Measurements from ENCODE around the gene MBNL2.

Gene MBNL2

GRCh38 chr13:97339019-97339987 is 117.2 kb downstream of the MBNL2 start:
- Histone ChIP-seq H3K27ac (no peak overlapping the region), H3K27me3 (ENCODE audit: insufficient read depth, low read depth, severe bottlenecking) (no peaks in the 10 kb centered on the region), H3K36me3 (peaks cover 9% of the 10 kb centered on the region; the same call in 1 of the 2 replicates), H3K9me3 (ENCODE audit: severe bottlenecking) (no peaks in the 10 kb centered on the region), H3K4me3 (ENCODE audit: low read depth, low read length) (no peak overlapping the region)
- no peak for TF ChIP-seq CTCF (IDR thresholded peaks at IDR 0.05; ENCODE audit: low read depth, low read length)
- DNase-seq, result no peak

- TF ChIP-seq CTCF (IDR thresholded peaks at IDR 0.05; ENCODE audit: low read depth, low read length), result no peak
- H3K27ac ChIP-seq, result no peak overlapping the region
- H3K36me3 ChIP-seq, result peaks cover 9% of the 10 kb centered on the region; the same call in 1 of the 2 replicates
- H3K9me3 ChIP-seq (ENCODE audit: severe bottlenecking), result no peaks in the 10 kb centered on the region
- no peak for DNase-seq
- no peak overlapping the region for H3K4me3 ChIP-seq (ENCODE audit: low read depth, low read length)
- no peaks in the 10 kb centered on the region for H3K27me3 ChIP-seq (ENCODE audit: insufficient read depth, low read depth, severe bottlenecking)
Measured at GRCh38 chr13:97339988-97340749, 118.0 kb downstream of the MBNL2 start.

- H3K4me3 ChIP-seq (ENCODE audit: low read depth, low read length), result no peak overlapping the region
- H3K27ac ChIP-seq, result no peak overlapping the region
- H3K27me3 ChIP-seq (ENCODE audit: insufficient read depth, low read depth, severe bottlenecking), result no peaks in the 10 kb centered on the region
- no peak for DNase-seq
- H3K36me3 ChIP-seq, result peaks cover 9% of the 10 kb centered on the region; the same call in 1 of the 2 replicates
- no peak for TF ChIP-seq CTCF (IDR thresholded peaks at IDR 0.05; ENCODE audit: low read depth, low read length)
- no peaks in the 10 kb centered on the region for H3K9me3 ChIP-seq (ENCODE audit: severe bottlenecking)
Measured at GRCh38 chr13:97341135-97341534, 119.0 kb downstream of the MBNL2 start.

- no peak for DNase-seq
- Histone ChIP-seq H3K36me3 (peaks cover 9% of the 10 kb centered on the region), H3K4me3 (ENCODE audit: low read depth, low read length) (no peak overlapping the region), H3K27me3 (ENCODE audit: insufficient read depth, low read depth, severe bottlenecking) (no peaks in the 10 kb centered on the region), H3K27ac (no peak overlapping the region), H3K9me3 (ENCODE audit: severe bottlenecking) (no peaks in the 10 kb centered on the region)
- TF ChIP-seq CTCF (IDR thresholded peaks at IDR 0.05; ENCODE audit: low read depth, low read length), result no peak
Measured at GRCh38 chr13:97342136-97342535, 120.0 kb downstream of the MBNL2 start.

- Histone ChIP-seq H3K27ac (no peak overlapping the region), H3K4me3 (ENCODE audit: low read depth, low read length) (no peak overlapping the region), H3K27me3 (ENCODE audit: insufficient read depth, low read depth, severe bottlenecking) (no peaks in the 10 kb centered on the region), H3K9me3 (ENCODE audit: severe bottlenecking) (no peaks in the 10 kb centered on the region), H3K36me3 (peaks cover 9% of the 10 kb centered on the region)
- DNase-seq, result no peak
- no peak for TF ChIP-seq CTCF (IDR thresholded peaks at IDR 0.05; ENCODE audit: low read depth, low read length)
Measured at GRCh38 chr13:97342936-97343335, 120.8 kb downstream of the MBNL2 start.

Measured in WERI-Rb-1 (cell line).